Activated CD4-positive, alpha-beta T cell treated with anti-CD3 and anti-CD28 coated beads, Interleukin-2, amount 10 ng/mL, durations not matched to agents 7 days and 5 days (primary cell): Measurements from ENCODE around the gene PITPNC1. TPM values are rescaled to one million over a fixed set of nuclear protein-coding genes. Genes with fewer than 3 reads are reported as not detected.
"Not testable (repeated sequence)": the region's sequence is repeated elsewhere in the genome, so short reads cannot be mapped to it uniquely, and the experiment has no call there.

ENCODE experiments used
- CTCF ChIA-PET: fragments of 350-600 bp; sonication (Branson Sonifier 250); formaldehyde crosslinking; loops from one replicate; lab custom pipeline; 2021; ENCODE audit warnings: antibody characterized with exemption; lab: Charles Lee
- POLR2A ChIA-PET: fragments of 350-600 bp; sonication (Branson Sonifier 250); formaldehyde crosslinking; loops from one replicate; lab custom pipeline; 2021; ENCODE audit warnings: antibody characterized with exemption; lab: Charles Lee
- DNase-seq: peaks from one replicate; pipeline ENCODE4 v3.0.0-alpha.2; 2020
- H3K27ac Mint-ChIP-seq: one replicate; pipeline ENCODE4 v1.8.0; 2021; ENCODE audit warnings: mild to moderate bottlenecking, moderate library complexity, mixed read lengths
- H3K27me3 Mint-ChIP-seq: one replicate; pipeline ENCODE4 v1.8.0; 2021; ENCODE audit warnings: mixed read lengths
- H3K36me3 Mint-ChIP-seq: one replicate; pipeline ENCODE4 v1.8.0; 2021; ENCODE audit warnings: low read depth, mixed read lengths
- H3K4me1 Mint-ChIP-seq: one replicate; pipeline ENCODE4 v1.8.0; 2021; ENCODE audit warnings: mixed read lengths
- H3K4me3 Mint-ChIP-seq: one replicate; pipeline ENCODE4 v1.8.0; 2021; ENCODE audit warnings: mild to moderate bottlenecking, moderate library complexity, mixed read lengths
- H3K9me3 Mint-ChIP-seq: one replicate; pipeline ENCODE4 v1.8.0; 2021; ENCODE audit warnings: mixed read lengths
- total RNA-seq, 2 experiments: library from RNA; stranded (reverse); gene quantifications; one replicate each; pipeline ENCODE4 v1.2.3, GENCODE V29; 2021

Gene PITPNC1
- total RNA-seq, 2 experiments from 2014 or later: 57.0 to 67.1 TPM

- ChIA-PET CTCF (interaction anchor here (1.0 to 1.5 kb wide), 3 partner anchors 14 to 72 kb away, joined by 3 read pairs; no protein-coding TSS in a partner anchor), POLR2A (no interaction called here)
- Mint-ChIP-seq H3K4me3 (no peak overlapping the region), H3K4me1 (peaks cover 64% of the 10 kb centered on the region), H3K36me3 (peaks cover 37% of the 10 kb centered on the region), H3K9me3 (peaks cover 17% of the 10 kb centered on the region), H3K27me3 (no peaks in the 10 kb centered on the region), H3K27ac (peak overlapping the region; percentile 67)
- DNase-seq: no peak
Measured at GRCh38 chr17:67461228-67461780, 84.2 kb downstream of the PITPNC1 start.

GRCh38 chr17:67461876-67462275 is 84.8 kb downstream of the PITPNC1 start:
- H3K4me1 Mint-ChIP-seq: peaks cover 64% of the 10 kb centered on the region
- H3K27me3 Mint-ChIP-seq: no peaks in the 10 kb centered on the region
- peaks cover 17% of the 10 kb centered on the region for H3K9me3 Mint-ChIP-seq
- ChIA-PET POLR2A (interaction anchor here (1.0 kb wide), 1 partner anchor 15 kb away, joined by 4 read pairs; no protein-coding TSS in a partner anchor), CTCF (interaction anchor here (1.0 to 1.5 kb wide), 4 partner anchors 14 to 141 kb away, joined by 3 read pairs; no protein-coding TSS in a partner anchor)
- DNase-seq: no peak
- H3K36me3 Mint-ChIP-seq: peaks cover 33% of the 10 kb centered on the region
- H3K27ac Mint-ChIP-seq: peak overlapping the region; percentile 67
- no peak overlapping the region for H3K4me3 Mint-ChIP-seq

- no peaks in the 10 kb centered on the region for H3K9me3 Mint-ChIP-seq
- no peaks in the 10 kb centered on the region for H3K27me3 Mint-ChIP-seq
- no peak for DNase-seq
- POLR2A ChIA-PET: no interaction called here
- H3K4me3 Mint-ChIP-seq: no peak overlapping the region
- H3K36me3 Mint-ChIP-seq: peaks cover 12% of the 10 kb centered on the region
- H3K27ac Mint-ChIP-seq: peak overlapping the region; percentile 37
- CTCF ChIA-PET: interaction anchor here (0.7 to 2.5 kb wide), 3 partner anchors 8 to 82 kb away, joined by 3 to 8 read pairs (median 4); no protein-coding TSS in a partner anchor
- H3K4me1 Mint-ChIP-seq: peaks cover 64% of the 10 kb centered on the region
Measured at GRCh38 chr17:67466251-67466796, 89.2 kb downstream of the PITPNC1 start.

GRCh38 chr17:67467500-67468455 is 90.7 kb downstream of the PITPNC1 start:
- no peak overlapping the region for H3K4me3 Mint-ChIP-seq
- H3K27me3 Mint-ChIP-seq: no peaks in the 10 kb centered on the region
- peak overlapping the region; percentile 84 for H3K27ac Mint-ChIP-seq
- CTCF ChIA-PET: interaction anchor here (0.6 to 2.5 kb wide), 6 partner anchors 8 to 90 kb away, joined by 3 to 8 read pairs (median 4); partner anchors contain the start of gene PITPNC1
- DNase-seq: no peak
- POLR2A ChIA-PET: no interaction called here
- H3K9me3 Mint-ChIP-seq: peaks cover 4% of the 10 kb centered on the region
- H3K4me1 Mint-ChIP-seq: peaks cover 62% of the 10 kb centered on the region
- peaks cover 19% of the 10 kb centered on the region for H3K36me3 Mint-ChIP-seq

GRCh38 chr17:67469208-67469980 is 92.3 kb downstream of the PITPNC1 start:
- CTCF ChIA-PET: interaction anchor here (0.9 to 7.1 kb wide), 5 partner anchors 10 to 91 kb away, joined by 3 to 84 read pairs (median 6); partner anchors contain the start of gene PITPNC1
- Mint-ChIP-seq H3K27ac (peak overlapping the region; percentile 86), H3K36me3 (peaks cover 18% of the 10 kb centered on the region), H3K9me3 (peaks cover 4% of the 10 kb centered on the region), H3K4me3 (peak overlapping the region; percentile 4), H3K4me1 (peaks cover 61% of the 10 kb centered on the region), H3K27me3 (no peaks in the 10 kb centered on the region)
- no peak for DNase-seq
- POLR2A ChIA-PET: interaction anchor here (0.6 to 0.7 kb wide), 2 partner anchors 29 to 77 kb away, joined by 3 read pairs; no protein-coding TSS in a partner anchor

GRCh38 chr17:67470163-67470562 is 93.1 kb downstream of the PITPNC1 start:
- peaks cover 18% of the 10 kb centered on the region for H3K36me3 Mint-ChIP-seq
- no peaks in the 10 kb centered on the region for H3K27me3 Mint-ChIP-seq
- DNase-seq: no peak
- H3K4me3 Mint-ChIP-seq: no peak overlapping the region
- H3K4me1 Mint-ChIP-seq: peaks cover 62% of the 10 kb centered on the region
- H3K27ac Mint-ChIP-seq: no peak overlapping the region
- H3K9me3 Mint-ChIP-seq: peaks cover 4% of the 10 kb centered on the region
- ChIA-PET CTCF (interaction anchor here (1.5 to 7.1 kb wide), 3 partner anchors 11 to 92 kb away, joined by 6 to 84 read pairs (median 12); partner anchors contain the start of gene PITPNC1), POLR2A (interaction anchor here (0.6 to 0.7 kb wide), 2 partner anchors 29 to 78 kb away, joined by 3 read pairs; no protein-coding TSS in a partner anchor)

- Mint-ChIP-seq H3K4me1 (peaks cover 71% of the 10 kb centered on the region), H3K36me3 (peaks cover 18% of the 10 kb centered on the region), H3K9me3 (peaks cover 4% of the 10 kb centered on the region), H3K27ac (no peak overlapping the region), H3K27me3 (no peaks in the 10 kb centered on the region), H3K4me3 (no peak overlapping the region)
- ChIA-PET POLR2A (no interaction called here), CTCF (interaction anchor here (7.1 kb wide), 1 partner anchor 83 kb away, joined by 84 read pairs; no protein-coding TSS in a partner anchor)
- DNase-seq: no peak
Measured at GRCh38 chr17:67471118-67471517, 94.0 kb downstream of the PITPNC1 start.

GRCh38 chr17:67472606-67473005 is 95.5 kb downstream of the PITPNC1 start:
- CTCF ChIA-PET: interaction anchor here (0.6 to 7.1 kb wide), 8 partner anchors 9 to 98 kb away, joined by 3 to 84 read pairs (median 3); no protein-coding TSS in a partner anchor
- H3K27me3 Mint-ChIP-seq, H3K27ac Mint-ChIP-seq, H3K4me3 Mint-ChIP-seq, POLR2A ChIA-PET, H3K9me3 Mint-ChIP-seq, DNase-seq: not testable (repeated sequence)
- Mint-ChIP-seq H3K4me1 (peaks cover 67% of the 10 kb centered on the region), H3K36me3 (peaks cover 18% of the 10 kb centered on the region)

GRCh38 chr17:67474081-67474661 is 97.1 kb downstream of the PITPNC1 start:
- H3K36me3 Mint-ChIP-seq: peaks cover 20% of the 10 kb centered on the region
- H3K27ac Mint-ChIP-seq: peak overlapping the region; percentile 92
- peaks cover 71% of the 10 kb centered on the region for H3K4me1 Mint-ChIP-seq
- peak overlapping the region; percentile 65 for H3K4me3 Mint-ChIP-seq
- ChIA-PET CTCF (interaction anchor here (0.6 to 7.1 kb wide), 11 partner anchors 11 to 253 kb away, joined by 3 to 84 read pairs (median 9); partner anchors contain the start of gene PSMD12), POLR2A (interaction anchor here (2.6 kb wide), 1 partner anchor 33 kb away, joined by 13 read pairs; no protein-coding TSS in a partner anchor)
- DNase-seq: no peak
- peaks cover 4% of the 10 kb centered on the region for H3K9me3 Mint-ChIP-seq
- no peaks in the 10 kb centered on the region for H3K27me3 Mint-ChIP-seq

GRCh38 chr17:67475161-67475937 is 98.3 kb downstream of the PITPNC1 start:
- Mint-ChIP-seq H3K27ac (peak overlapping the region; percentile 92), H3K4me1 (peaks cover 70% of the 10 kb centered on the region), H3K9me3 (peaks cover 4% of the 10 kb centered on the region), H3K4me3 (peak overlapping the region; percentile 65), H3K36me3 (peaks cover 14% of the 10 kb centered on the region), H3K27me3 (no peaks in the 10 kb centered on the region)
- ChIA-PET POLR2A (interaction anchor here (1.2 to 2.6 kb wide), 2 partner anchors 35 to 88 kb away, joined by 3 to 13 read pairs; no protein-coding TSS in a partner anchor), CTCF (interaction anchor here (0.6 to 7.1 kb wide), 33 partner anchors 9 to 361 kb away, joined by 3 to 84 read pairs (median 5); partner anchors contain the start of gene PSMD12)
- peak; percentile 88 for DNase-seq
